Stimulated activated CD8-positive, alpha-beta memory T cell treated with anti-CD3 and anti-CD28 coated beads, Interleukin-12 subunit alpha, Interleukin-12 subunit beta, amount 100 ng/mL, for 4 hours (primary cell): ENCODE data around the gene ORMDL3.

Experiments
- DNase-seq: peaks from one replicate; pipeline ENCODE4 v3.0.0-alpha.2; 2020; ENCODE audit warnings: low read depth

ORMDL3 gene, protein sequence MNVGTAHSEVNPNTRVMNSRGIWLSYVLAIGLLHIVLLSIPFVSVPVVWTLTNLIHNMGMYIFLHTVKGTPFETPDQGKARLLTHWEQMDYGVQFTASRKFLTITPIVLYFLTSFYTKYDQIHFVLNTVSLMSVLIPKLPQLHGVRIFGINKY

GRCh38 chr17:39927101-39927928 lies at the start of gene ORMDL3, which contains the start of gene LRRC3C:
ORMDL3 (minus strand) TSS chr17:39927601; CDS start chr17:39924203, 3,398 bp downstream.
LRRC3C (plus strand) TSS chr17:39927732; CDS start chr17:39941524, 13,792 bp downstream.
- peak; percentile 85 for DNase-seq

GRCh38 chr17:39975801-39976200 lies 48.4 kb upstream of the ORMDL3 start:
- no peak for DNase-seq

- no peak for DNase-seq
Observed at GRCh38 chr17:39974433-39974832, 47.0 kb upstream of the ORMDL3 start.

DNA sequence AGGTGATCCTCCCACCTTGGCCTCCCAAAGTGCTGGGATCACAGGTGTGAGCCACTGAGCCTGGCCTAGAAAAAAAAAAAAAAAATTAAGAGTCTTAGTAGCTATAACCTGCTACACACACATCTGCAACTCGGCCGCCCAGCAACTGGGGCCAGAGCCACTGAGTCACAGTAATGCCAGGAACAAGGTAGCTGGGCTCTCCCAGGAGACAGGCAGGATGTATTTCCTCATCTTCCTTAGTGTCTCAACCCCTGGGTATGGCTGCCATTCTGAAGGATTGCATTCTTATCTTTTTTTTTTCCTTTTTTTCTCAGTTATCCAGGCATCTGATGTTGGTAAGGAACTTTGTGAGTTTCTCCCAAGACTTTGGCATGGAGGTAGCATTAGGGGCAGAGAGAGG lies 46.1 kb upstream of the ORMDL3 start:
- no peak for DNase-seq

DNA sequence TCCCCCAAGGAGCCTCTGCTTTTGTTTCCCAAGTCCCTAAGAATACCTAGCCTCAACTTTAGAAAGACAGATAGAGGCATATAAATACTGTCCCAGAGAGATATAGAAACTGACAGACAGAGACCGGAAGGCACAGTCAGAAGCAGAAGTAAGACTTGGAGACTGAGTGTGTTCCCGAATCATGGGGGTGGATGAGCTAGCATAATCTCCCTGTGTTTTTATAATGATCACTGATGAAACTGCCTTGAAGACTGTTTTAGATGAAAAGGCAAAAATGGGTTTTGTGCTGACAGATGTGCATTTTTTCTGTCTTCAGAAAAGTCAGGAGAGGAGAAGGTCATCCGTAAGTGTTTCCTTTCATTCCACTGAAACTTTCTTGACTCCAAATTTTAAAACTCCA lies 44.9 kb upstream of the ORMDL3 start:
- no peak for DNase-seq

GRCh38 chr17:39971076-39971603 lies 43.7 kb upstream of the ORMDL3 start:
- no peak for DNase-seq

GRCh38 chr17:39970157-39970692 lies 42.8 kb upstream of the ORMDL3 start:
- no peak for DNase-seq

DNA sequence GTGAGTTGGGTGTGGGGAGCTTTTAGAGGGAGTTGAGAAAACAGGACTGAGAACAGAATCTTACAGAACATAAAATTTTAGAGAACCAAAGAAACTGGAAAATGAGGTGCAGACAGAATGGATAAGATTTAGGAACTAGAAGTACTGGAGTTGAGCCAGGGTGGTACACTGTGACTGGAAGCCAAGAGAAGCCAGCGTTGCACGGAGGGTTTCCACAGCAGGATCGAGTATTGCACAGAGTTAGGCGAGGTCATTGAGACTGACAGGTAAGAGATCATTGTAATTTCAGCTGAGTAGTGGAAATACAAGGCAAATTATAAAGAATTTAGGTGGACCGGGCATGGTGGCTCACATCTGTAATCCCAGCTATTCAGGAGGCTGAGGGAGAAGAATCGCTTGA lies 42.0 kb upstream of the ORMDL3 start:
- no peak for DNase-seq

DNA sequence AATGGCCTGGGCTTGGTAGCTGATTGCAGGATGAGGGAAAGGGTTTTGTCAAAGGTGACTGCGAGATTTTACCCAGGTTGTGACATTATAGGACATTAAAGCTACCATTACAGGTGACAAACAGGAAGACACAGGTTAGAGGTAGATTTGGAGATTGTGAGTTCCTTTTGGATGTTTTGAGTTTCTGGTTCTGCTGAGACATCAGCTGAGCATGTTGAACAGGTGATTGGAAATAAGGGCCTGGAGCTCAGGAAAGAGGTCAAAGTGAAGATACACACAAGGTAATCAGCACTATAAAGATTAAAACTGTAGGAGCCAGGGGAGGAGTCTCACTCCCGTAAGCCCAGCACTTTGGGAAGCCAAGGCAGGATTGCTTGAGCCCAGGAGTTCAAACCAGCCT lies 41.4 kb upstream of the ORMDL3 start:
- DNase-seq = no peak

DNA sequence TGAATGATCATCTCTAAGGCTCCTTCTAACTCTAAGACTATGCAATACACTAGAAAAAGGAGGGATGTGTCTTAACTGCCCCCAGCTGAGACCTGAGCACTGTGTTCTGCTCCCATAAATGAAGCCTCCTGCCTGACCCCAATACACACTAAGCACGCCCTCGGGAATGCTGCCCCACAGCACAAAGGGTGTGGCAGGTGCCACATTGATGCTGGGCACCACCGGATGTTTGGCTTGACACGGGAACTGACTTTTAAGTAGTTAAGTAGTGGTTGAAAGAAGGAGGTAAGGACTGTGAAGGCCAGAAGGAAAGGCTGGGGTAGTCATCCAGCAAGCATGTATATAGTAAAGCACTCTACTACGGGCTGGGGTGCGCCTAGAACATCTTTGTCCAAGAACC lies 39.4 kb upstream of the ORMDL3 start:
- no peak for DNase-seq

- DNase-seq = no peak
Observed at GRCh38 chr17:39965017-39965699, 37.8 kb upstream of the ORMDL3 start.

- no peak for DNase-seq
Observed at GRCh38 chr17:39963829-39964228, 36.4 kb upstream of the ORMDL3 start.

- no peak for DNase-seq
Observed at GRCh38 chr17:39962642-39963220, 35.3 kb upstream of the ORMDL3 start, which contains the start of gene GSDMA. GSDMA (plus strand) TSS chr17:39963004; CDS start chr17:39965688, 2,684 bp downstream.

DNA sequence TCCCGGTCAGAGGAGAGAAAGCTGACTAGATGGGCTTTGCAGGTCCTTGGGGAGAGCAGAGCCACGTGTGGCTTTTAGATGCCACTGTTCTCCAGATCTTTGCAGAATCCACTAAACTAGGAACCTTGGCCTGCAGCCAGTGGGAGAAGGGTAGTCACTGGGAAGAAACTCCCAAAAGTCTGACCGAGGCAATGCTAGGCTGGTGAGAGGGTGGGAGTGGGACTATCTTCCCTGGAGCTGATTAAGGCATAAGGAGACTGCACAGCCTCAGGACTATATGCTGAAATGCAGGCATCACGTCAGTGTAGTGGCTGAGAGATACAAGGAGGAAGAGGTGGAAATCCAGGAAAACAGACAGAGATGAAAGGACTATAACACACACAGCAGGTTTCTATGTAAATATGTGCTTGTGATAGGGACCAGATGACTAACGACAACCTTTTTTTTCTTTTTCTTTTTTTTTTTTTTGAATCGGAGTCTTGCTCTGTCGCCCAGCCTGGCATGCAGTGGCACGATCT lies 33.2 kb upstream of the ORMDL3 start:
- DNase-seq = no peak

- DNase-seq = no peak
Observed at GRCh38 chr17:39955726-39956225, 28.4 kb upstream of the ORMDL3 start.

GRCh38 chr17:39954876-39955275 lies 27.5 kb upstream of the ORMDL3 start:
- no peak for DNase-seq

GRCh38 chr17:39953471-39953888 lies 26.1 kb upstream of the ORMDL3 start:
- DNase-seq = no peak

DNA sequence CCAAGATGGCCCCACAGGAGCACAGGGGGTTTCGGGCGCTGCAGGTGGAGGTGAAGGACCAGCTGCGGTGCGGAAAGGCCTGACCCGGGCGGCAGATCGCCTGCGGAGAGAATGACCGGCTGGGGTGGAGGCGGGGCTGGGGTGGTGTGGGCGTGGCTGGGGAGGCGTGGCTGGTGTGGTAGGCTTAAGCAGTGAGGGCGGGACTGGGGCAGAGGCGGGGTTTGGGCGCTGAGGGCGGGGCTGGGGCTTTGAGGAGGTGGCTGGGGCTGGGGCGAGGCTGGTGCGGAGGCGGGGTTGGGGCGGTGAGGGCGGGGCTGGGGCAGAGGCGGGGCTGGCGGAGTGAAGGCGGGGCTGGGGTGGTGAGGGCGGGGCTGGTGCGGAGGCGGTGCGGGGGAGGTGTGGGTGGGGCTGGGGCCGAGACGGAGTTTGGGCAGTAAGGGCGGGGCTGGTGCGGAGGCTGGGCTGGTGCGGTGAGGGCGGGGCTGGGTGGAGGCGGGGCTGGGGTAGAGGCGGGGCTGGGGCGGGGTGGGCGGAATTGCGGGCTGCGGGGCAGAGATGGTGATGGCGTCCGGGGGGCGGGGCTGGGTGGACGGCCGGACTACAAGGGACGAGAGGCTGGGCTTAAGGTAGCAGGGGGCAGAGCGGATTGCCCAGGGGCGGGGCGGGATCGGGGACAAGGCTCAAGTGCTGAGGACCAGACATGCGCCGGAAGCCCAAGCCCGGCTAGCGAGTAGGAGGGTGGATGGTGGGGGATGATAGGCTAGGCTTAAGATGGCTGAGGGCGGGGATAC lies 25.5 kb upstream of the ORMDL3 start:
- peak; percentile 87 for DNase-seq

GRCh38 chr17:39951924-39952679 lies 24.7 kb upstream of the ORMDL3 start:
- DNase-seq = no peak

GRCh38 chr17:39950871-39951348 lies 23.5 kb upstream of the ORMDL3 start:
- no peak for DNase-seq
